Smooth muscle cell (in vitro differentiated cells): Measurements from ENCODE around the gene SMARCA2. TPM values are rescaled to one million over a fixed set of nuclear protein-coding genes. Genes with fewer than 3 reads are reported as not detected.
A peak's percentile ranks its signal among the peaks of the same experiment; 100 is the strongest.

Experiments used
- DNase-seq: peaks from one replicate; lab custom pipeline; 2025; ENCODE audit not compliant: unreplicated experiment; lab: John Stamatoyannopoulos, UW
- H2AFZ ChIP-seq: fragments of 200-600 bp; sonication (generic); 2 replicates; pipeline ENCODE4 v1.6.0; 2016; ENCODE audit warnings: antibody characterized with exemption, low read depth, mild to moderate bottlenecking
- H3F3A ChIP-seq: fragments of 200-600 bp; sonication (generic); 2 replicates; pipeline ENCODE4 v1.6.0; 2017; ENCODE audit warnings: antibody characterized with exemption, low read depth
- H3K27ac ChIP-seq: fragments of 200-600 bp; sonication (generic); 2 replicates; pipeline ENCODE4 v1.5.1; 2016; ENCODE audit warnings: low read depth, mild to moderate bottlenecking
- H3K27me3 ChIP-seq: fragments of 200-600 bp; sonication (generic); 2 replicates; pipeline ENCODE4 v1.6.1; 2016; ENCODE audit warnings: low read depth, mild to moderate bottlenecking
- H3K36me3 ChIP-seq: fragments of 200-600 bp; sonication (generic); 2 replicates; pipeline ENCODE4 v1.5.1; 2016; ENCODE audit warnings: low read depth
- H3K4me1 ChIP-seq: fragments of 200-600 bp; sonication (generic); 2 replicates; pipeline ENCODE4 v1.5.1; 2016; ENCODE audit warnings: low read depth
- H3K4me2 ChIP-seq: fragments of 200-600 bp; sonication (generic); 2 replicates; pipeline ENCODE4 v1.6.0; 2016; ENCODE audit warnings: mild to moderate bottlenecking
- H3K4me3 ChIP-seq: fragments of 200-600 bp; sonication (generic); 2 replicates; pipeline ENCODE4 v1.5.1; 2016; ENCODE audit warnings: mild to moderate bottlenecking
- H3K79me2 ChIP-seq: fragments of 200-600 bp; sonication (generic); 2 replicates; pipeline ENCODE4 v1.6.0; 2016; ENCODE audit warnings: low read depth, mild to moderate bottlenecking
- H3K9ac ChIP-seq: fragments of 200-600 bp; sonication (generic); 2 replicates; pipeline ENCODE4 v1.6.0; 2016; ENCODE audit warnings: low read depth
- H3K9me3 ChIP-seq: fragments of 200-600 bp; sonication (generic); replicated peaks from 2 replicates; pipeline ENCODE4 v1.5.1; 2016; ENCODE audit warnings: low read depth
- H4K20me1 ChIP-seq: fragments of 200-600 bp; sonication (generic); 2 replicates; pipeline ENCODE4 v1.6.0; 2016; ENCODE audit warnings: low read depth
- CTCF ChIP-seq: fragments of 200-600 bp; sonication (generic); IDR thresholded peaks from 2 replicates; pipeline ENCODE4 v1.5.1; 2017; ENCODE audit warnings: borderline replicate concordance, mild to moderate bottlenecking, antibody characterized with exemption; ENCODE audit not compliant: insufficient read depth, poor library complexity, severe bottlenecking
- WGBS: methylation state at CpG from one replicate; pipeline ENCODE4 v1.1.7; 2016; ENCODE audit warnings: low lambda C conversion rate; 5-methylcytosine and 5-hydroxymethylcytosine counted together
- polyA plus RNA-seq: library from polyadenylated mRNA; unstranded; fragments of >200 nt; fragmentation: Nextera tagmentation; extraction: Ambion mirVana; gene quantifications from 2 replicates; pipeline ENCODE4 v1.2.1, GENCODE V29; 2016
- total RNA-seq: library from RNA; depleted of rRNA; stranded (reverse); fragments of >200 nt; gene quantifications from 2 replicates; pipeline ENCODE4 v1.2.3, GENCODE V29; 2014

Gene SMARCA2
- total and polyA plus RNA-seq, 2 experiments from 2014 or later = 27.7 to 61.7 TPM

GRCh38 chr9:2229109-2229721 is 214.1 kb downstream of the SMARCA2 start:
- Histone ChIP-seq H3K27me3 (no peaks in the 10 kb centered on the region), H4K20me1 (no peaks in the 10 kb centered on the region), H3K27ac (peak overlapping the region; percentile 84), H3F3A (peaks cover 3% of the 10 kb centered on the region), H3K4me3 (no peak overlapping the region), H3K4me2 (peak overlapping the region; percentile 6), H3K36me3 (no peaks in the 10 kb centered on the region), H2AFZ (no peak overlapping the region), H3K79me2 (no peaks in the 10 kb centered on the region), H3K9me3 (no peaks in the 10 kb centered on the region), H3K4me1 (peaks cover under 1% of the 10 kb centered on the region), H3K9ac (no peak overlapping the region)
- no peak for DNase-seq
- TF ChIP-seq CTCF = no peak
- 75% methylated on average over 3 of the region's 3 CpGs for WGBS

GRCh38 chr9:2230362-2230761 is 215.2 kb downstream of the SMARCA2 start:
- H3K27ac ChIP-seq = peak overlapping the region; percentile 84
- no peaks in the 10 kb centered on the region for H3K79me2 ChIP-seq
- no peaks in the 10 kb centered on the region for H3K36me3 ChIP-seq
- no peak for DNase-seq
- peaks cover 3% of the 10 kb centered on the region for H3F3A ChIP-seq
- no peaks in the 10 kb centered on the region for H3K9me3 ChIP-seq
- H3K4me3 ChIP-seq = no peak overlapping the region
- WGBS = 95% methylated on average over 2 of the region's 2 CpGs
- no peaks in the 10 kb centered on the region for H4K20me1 ChIP-seq
- H3K4me2 ChIP-seq = no peak overlapping the region
- TF ChIP-seq CTCF = no peak
- no peaks in the 10 kb centered on the region for H3K27me3 ChIP-seq
- H3K4me1 ChIP-seq = peaks cover 3% of the 10 kb centered on the region
- no peak overlapping the region for H3K9ac ChIP-seq
- no peak overlapping the region for H2AFZ ChIP-seq

DNA sequence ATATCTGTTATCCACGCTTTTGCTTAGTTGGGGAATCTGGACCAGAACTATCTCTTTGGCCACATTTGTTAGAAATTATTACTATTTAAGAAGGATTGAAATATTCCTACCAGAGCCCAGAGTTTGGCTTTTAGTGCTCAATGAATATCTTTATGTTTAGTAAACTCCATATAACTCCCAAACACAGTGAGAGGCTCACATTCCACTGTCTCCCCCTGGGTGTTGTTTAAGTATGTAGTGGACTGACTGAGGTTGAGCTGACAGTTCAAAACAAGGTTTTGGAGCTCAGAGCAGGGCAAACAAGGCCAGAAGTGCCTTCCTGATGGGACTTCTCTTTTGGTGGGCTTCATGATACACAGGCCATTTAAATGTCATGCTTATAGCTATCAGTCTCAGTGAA is 216.0 kb downstream of the SMARCA2 start:
- Histone ChIP-seq H3K27me3 (no peaks in the 10 kb centered on the region), H3K79me2 (no peaks in the 10 kb centered on the region), H3K27ac (no peak overlapping the region), H2AFZ (no peak overlapping the region), H3K4me2 (no peak overlapping the region), H3K4me1 (peaks cover 3% of the 10 kb centered on the region), H4K20me1 (no peaks in the 10 kb centered on the region), H3K9ac (no peak overlapping the region), H3K9me3 (no peaks in the 10 kb centered on the region), H3F3A (peaks cover 3% of the 10 kb centered on the region), H3K4me3 (no peak overlapping the region), H3K36me3 (no peaks in the 10 kb centered on the region)
- no peak for DNase-seq
- no peak for TF ChIP-seq CTCF
- WGBS = 87% methylated on average over 1 of the region's 1 CpG

- Histone ChIP-seq H3K9me3 (no peaks in the 10 kb centered on the region), H3K27ac (no peak overlapping the region), H3K4me3 (no peak overlapping the region), H3K4me1 (peaks cover 3% of the 10 kb centered on the region), H3K9ac (no peak overlapping the region), H3F3A (peaks cover 3% of the 10 kb centered on the region), H3K36me3 (no peaks in the 10 kb centered on the region), H3K4me2 (no peak overlapping the region), H3K79me2 (no peaks in the 10 kb centered on the region), H3K27me3 (no peaks in the 10 kb centered on the region), H4K20me1 (no peaks in the 10 kb centered on the region), H2AFZ (no peak overlapping the region)
- DNase-seq = no peak
- TF ChIP-seq CTCF = no peak
- WGBS = 95% methylated on average over 2 of the region's 2 CpGs
These were observed 216.7 kb downstream of the SMARCA2 start for GRCh38 chr9:2231829-2232228.
